Mononuclear cell (primary cell): ENCODE results near the gene MORC2. TPM values are rescaled to one million over a fixed set of nuclear protein-coding genes. Genes with fewer than 3 reads are reported as not detected.

Source experiments
- H3K27me3 ChIP-seq: 2 replicates; pipeline ENCODE4 v1.6.0; 2011; ENCODE audit warnings: low read length, control low read depth; ENCODE audit not compliant: insufficient read depth
- H3K4me1 ChIP-seq: 2 replicates; pipeline ENCODE4 v1.5.1; 2011; ENCODE audit warnings: mild to moderate bottlenecking, low read length, control low read depth; ENCODE audit not compliant: insufficient read depth
- H3K4me3 ChIP-seq: 2 replicates; pipeline ENCODE4 v1.5.1; 2011; ENCODE audit warnings: mild to moderate bottlenecking, low read length, moderate library complexity
- H3K9me3 ChIP-seq: 2 replicates; pipeline ENCODE4 v1.5.1; 2011; ENCODE audit warnings: low read depth, mild to moderate bottlenecking, control low read depth, low read length
- total RNA-seq: library from RNA; depleted of rRNA; stranded (reverse); fragments of >200 nt; gene quantifications from one replicate; pipeline ENCODE4 v1.2.3, GENCODE V29; 2012

The MORC2 gene
- total RNA-seq, 1 donor, result 12.9 TPM

- no peaks in the 10 kb centered on the region for H3K27me3 ChIP-seq
- H3K9me3 ChIP-seq, result no peaks in the 10 kb centered on the region
- peak overlapping the region; percentile 23 for H3K4me3 ChIP-seq
- peaks cover 26% of the 10 kb centered on the region for H3K4me1 ChIP-seq
Observed at GRCh38 chr22:30940685-30941362, 27.8 kb downstream of the MORC2 start.

GRCh38 chr22:30934053-30934452, 34.5 kb downstream of the MORC2 start:
- Histone ChIP-seq H3K27me3 (no peaks in the 10 kb centered on the region), H3K4me1 (no peaks in the 10 kb centered on the region), H3K9me3 (no peaks in the 10 kb centered on the region), H3K4me3 (no peak overlapping the region)

- H3K4me3 ChIP-seq, result no peak overlapping the region
- no peaks in the 10 kb centered on the region for H3K9me3 ChIP-seq
- no peaks in the 10 kb centered on the region for H3K27me3 ChIP-seq
- H3K4me1 ChIP-seq, result no peaks in the 10 kb centered on the region
Observed at GRCh38 chr22:30933457-30933856, 35.1 kb downstream of the MORC2 start.

- H3K27me3 ChIP-seq, result no peaks in the 10 kb centered on the region
- H3K4me1 ChIP-seq, result no peaks in the 10 kb centered on the region
- no peak overlapping the region for H3K4me3 ChIP-seq
- no peaks in the 10 kb centered on the region for H3K9me3 ChIP-seq
Observed at GRCh38 chr22:30932661-30933060, 35.9 kb downstream of the MORC2 start.

GRCh38 chr22:30931541-30932300, 36.9 kb downstream of the MORC2 start:
- Histone ChIP-seq H3K9me3 (no peaks in the 10 kb centered on the region), H3K27me3 (no peaks in the 10 kb centered on the region), H3K4me3 (no peak overlapping the region), H3K4me1 (no peaks in the 10 kb centered on the region)

- Histone ChIP-seq H3K27me3 (no peaks in the 10 kb centered on the region), H3K4me3 (no peak overlapping the region), H3K9me3 (no peaks in the 10 kb centered on the region), H3K4me1 (no peaks in the 10 kb centered on the region)
Observed at GRCh38 chr22:30930228-30930627, 38.3 kb downstream of the MORC2 start.

- no peak overlapping the region for H3K4me3 ChIP-seq
- no peaks in the 10 kb centered on the region for H3K9me3 ChIP-seq
- H3K4me1 ChIP-seq, result no peaks in the 10 kb centered on the region
- H3K27me3 ChIP-seq, result no peaks in the 10 kb centered on the region
Observed at GRCh38 chr22:30928401-30928800, 40.2 kb downstream of the MORC2 start.

- H3K4me3 ChIP-seq, result no peak overlapping the region
- no peaks in the 10 kb centered on the region for H3K9me3 ChIP-seq
- no peaks in the 10 kb centered on the region for H3K27me3 ChIP-seq
- H3K4me1 ChIP-seq, result no peaks in the 10 kb centered on the region
Observed at GRCh38 chr22:30927806-30928205, 40.8 kb downstream of the MORC2 start.

GRCh38 chr22:30926706-30927105, 41.9 kb downstream of the MORC2 start:
- Histone ChIP-seq H3K27me3 (no peaks in the 10 kb centered on the region), H3K4me3 (no peak overlapping the region), H3K9me3 (no peaks in the 10 kb centered on the region), H3K4me1 (peaks cover 5% of the 10 kb centered on the region)

GRCh38 chr22:30925667-30926066, 42.9 kb downstream of the MORC2 start:
- H3K4me1 ChIP-seq, result peaks cover 15% of the 10 kb centered on the region
- H3K4me3 ChIP-seq, result no peak overlapping the region
- no peaks in the 10 kb centered on the region for H3K9me3 ChIP-seq
- no peaks in the 10 kb centered on the region for H3K27me3 ChIP-seq

GRCh38 chr22:30923168-30923900, 45.2 kb downstream of the MORC2 start:
- Histone ChIP-seq H3K4me3 (no peak overlapping the region), H3K27me3 (no peaks in the 10 kb centered on the region), H3K4me1 (peaks cover 18% of the 10 kb centered on the region), H3K9me3 (no peaks in the 10 kb centered on the region)

- Histone ChIP-seq H3K9me3 (no peaks in the 10 kb centered on the region), H3K27me3 (no peaks in the 10 kb centered on the region), H3K4me3 (peak overlapping the region; percentile 41), H3K4me1 (peaks cover 18% of the 10 kb centered on the region)
Observed at GRCh38 chr22:30922151-30922611, 46.4 kb downstream of the MORC2 start.

GRCh38 chr22:30921108-30921507, 47.5 kb downstream of the MORC2 start:
- peaks cover 18% of the 10 kb centered on the region for H3K4me1 ChIP-seq
- no peaks in the 10 kb centered on the region for H3K27me3 ChIP-seq
- H3K4me3 ChIP-seq, result peak overlapping the region; percentile 41
- no peaks in the 10 kb centered on the region for H3K9me3 ChIP-seq

- Histone ChIP-seq H3K9me3 (peaks cover 5% of the 10 kb centered on the region), H3K4me1 (peaks cover 18% of the 10 kb centered on the region), H3K4me3 (no peak overlapping the region), H3K27me3 (no peaks in the 10 kb centered on the region)
Observed at GRCh38 chr22:30920407-30920806, 48.2 kb downstream of the MORC2 start.

- no peak overlapping the region for H3K4me3 ChIP-seq
- peaks cover 5% of the 10 kb centered on the region for H3K9me3 ChIP-seq
- no peaks in the 10 kb centered on the region for H3K27me3 ChIP-seq
- peaks cover 18% of the 10 kb centered on the region for H3K4me1 ChIP-seq
Observed at GRCh38 chr22:30919973-30920372, 48.6 kb downstream of the MORC2 start.
